GM13976 (cell line): ENCODE measurements around the gene OR52M1.
"Not testable (repeated sequence)": the region's sequence is repeated elsewhere in the genome, so short reads cannot be mapped to it uniquely, and the experiment has no call there.

Experiments
- DNase-seq: peaks from one replicate; pipeline ENCODE4 v3.0.0; 2012; ENCODE audit warnings: low spot score
- in situ Hi-C: fragments of 300-500 bp; cut with MboI; formaldehyde crosslinking; loops from one replicate; pipeline ENCODE4 v1.12.0; 2022; ENCODE audit warnings: low sequenced_read_pairs, mixed read lengths, inconsistent platforms; ENCODE audit not compliant: unreplicated experiment
- TF ChIP-seq, protein P1 (sequence below): IDR thresholded peaks from 2 replicates; pipeline ENCODE4 v1.5.1; 2012; ENCODE audit warnings: borderline replicate concordance, mild to moderate bottlenecking; ENCODE audit not compliant: insufficient read depth; ENCODE audit errors: extremely low read depth, missing control alignments, control extremely low read depth

OR52M1 gene

DNA sequence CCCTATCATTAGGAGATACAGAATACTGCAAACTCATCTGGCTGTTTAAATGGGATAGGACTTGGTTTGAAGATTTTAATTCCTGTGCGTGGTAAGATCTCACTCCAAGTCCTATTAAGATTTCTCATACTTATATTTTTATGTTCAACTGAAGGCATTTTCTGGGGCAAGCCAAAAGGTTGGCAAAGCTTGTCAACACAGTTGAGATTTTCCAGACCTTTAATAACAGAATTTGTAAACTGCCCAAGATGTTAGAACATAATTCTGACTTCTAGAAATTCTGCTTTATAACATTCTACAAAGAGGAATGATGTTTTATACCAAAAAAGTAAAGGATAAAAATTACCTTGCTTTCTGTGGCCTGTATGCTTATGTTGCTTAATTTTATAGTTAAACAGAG is 30.8 kb upstream of the OR52M1 start:
- TF ChIP-seq, protein P1, sequence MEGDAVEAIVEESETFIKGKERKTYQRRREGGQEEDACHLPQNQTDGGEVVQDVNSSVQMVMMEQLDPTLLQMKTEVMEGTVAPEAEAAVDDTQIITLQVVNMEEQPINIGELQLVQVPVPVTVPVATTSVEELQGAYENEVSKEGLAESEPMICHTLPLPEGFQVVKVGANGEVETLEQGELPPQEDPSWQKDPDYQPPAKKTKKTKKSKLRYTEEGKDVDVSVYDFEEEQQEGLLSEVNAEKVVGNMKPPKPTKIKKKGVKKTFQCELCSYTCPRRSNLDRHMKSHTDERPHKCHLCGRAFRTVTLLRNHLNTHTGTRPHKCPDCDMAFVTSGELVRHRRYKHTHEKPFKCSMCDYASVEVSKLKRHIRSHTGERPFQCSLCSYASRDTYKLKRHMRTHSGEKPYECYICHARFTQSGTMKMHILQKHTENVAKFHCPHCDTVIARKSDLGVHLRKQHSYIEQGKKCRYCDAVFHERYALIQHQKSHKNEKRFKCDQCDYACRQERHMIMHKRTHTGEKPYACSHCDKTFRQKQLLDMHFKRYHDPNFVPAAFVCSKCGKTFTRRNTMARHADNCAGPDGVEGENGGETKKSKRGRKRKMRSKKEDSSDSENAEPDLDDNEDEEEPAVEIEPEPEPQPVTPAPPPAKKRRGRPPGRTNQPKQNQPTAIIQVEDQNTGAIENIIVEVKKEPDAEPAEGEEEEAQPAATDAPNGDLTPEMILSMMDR: no peak
- in situ Hi-C loops: no loop called here
- no peak for DNase-seq

GRCh38 chr11:4522339-4522738 is 22.7 kb upstream of the OR52M1 start:
- TF ChIP-seq, protein P1: no peak
- in situ Hi-C loops: no loop called here
- no peak for DNase-seq

GRCh38 chr11:4522752-4523151 is 22.2 kb upstream of the OR52M1 start:
- in situ Hi-C loops: no loop called here

DNA sequence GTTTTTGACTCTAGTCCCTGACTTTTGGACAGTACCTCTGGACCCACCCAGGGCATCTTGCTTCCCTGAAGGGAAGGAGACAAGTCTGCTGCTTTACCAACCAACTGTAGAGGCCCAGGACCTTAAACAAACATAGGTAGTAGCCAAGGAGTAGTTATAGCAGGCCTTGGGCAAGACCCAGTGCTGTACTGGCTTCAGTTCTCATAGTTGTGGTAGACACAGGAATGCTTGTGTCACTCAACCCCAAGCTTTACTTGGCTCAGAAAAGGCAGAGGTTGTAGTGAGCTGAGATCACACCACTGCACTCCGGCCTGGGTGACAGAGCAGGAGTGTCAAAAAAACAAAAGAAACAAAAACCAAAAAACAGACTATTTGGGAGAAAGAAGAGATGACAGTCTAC is 21.3 kb upstream of the OR52M1 start:
- TF ChIP-seq, protein P1: no peak
- DNase-seq: no peak
- in situ Hi-C loops: no loop called here

More at GRCh38 chr11:4522752-4523151, 22.2 kb upstream of the OR52M1 start:
- DNase-seq: no peak
- TF ChIP-seq, protein P1: no peak

GRCh38 chr11:4527926-4528325 is 17.1 kb upstream of the OR52M1 start:
- no peak for DNase-seq
- in situ Hi-C loops: no loop called here
- TF ChIP-seq, protein P1: no peak

DNA sequence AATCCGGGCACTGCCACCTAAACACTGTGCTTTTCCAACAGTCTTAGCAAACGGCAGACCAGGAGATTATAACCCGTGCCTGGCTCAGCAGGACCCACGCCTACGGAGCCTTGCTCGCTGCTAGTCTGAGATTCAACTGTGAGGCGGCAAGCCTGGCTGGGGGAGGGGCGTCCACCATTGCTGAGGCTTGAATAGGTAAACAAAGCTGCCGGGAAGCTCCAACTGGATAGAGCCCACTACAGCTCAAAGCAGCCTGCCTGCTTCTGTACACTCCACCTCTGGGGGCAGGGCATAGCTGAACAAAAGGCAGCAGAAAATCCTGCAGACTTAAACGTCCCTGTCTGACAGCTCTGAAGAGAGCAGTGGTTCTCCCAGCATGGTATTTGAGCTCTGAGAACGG is 13.3 kb upstream of the OR52M1 start:
- in situ Hi-C loops, DNase-seq: not testable (repeated sequence)

DNA sequence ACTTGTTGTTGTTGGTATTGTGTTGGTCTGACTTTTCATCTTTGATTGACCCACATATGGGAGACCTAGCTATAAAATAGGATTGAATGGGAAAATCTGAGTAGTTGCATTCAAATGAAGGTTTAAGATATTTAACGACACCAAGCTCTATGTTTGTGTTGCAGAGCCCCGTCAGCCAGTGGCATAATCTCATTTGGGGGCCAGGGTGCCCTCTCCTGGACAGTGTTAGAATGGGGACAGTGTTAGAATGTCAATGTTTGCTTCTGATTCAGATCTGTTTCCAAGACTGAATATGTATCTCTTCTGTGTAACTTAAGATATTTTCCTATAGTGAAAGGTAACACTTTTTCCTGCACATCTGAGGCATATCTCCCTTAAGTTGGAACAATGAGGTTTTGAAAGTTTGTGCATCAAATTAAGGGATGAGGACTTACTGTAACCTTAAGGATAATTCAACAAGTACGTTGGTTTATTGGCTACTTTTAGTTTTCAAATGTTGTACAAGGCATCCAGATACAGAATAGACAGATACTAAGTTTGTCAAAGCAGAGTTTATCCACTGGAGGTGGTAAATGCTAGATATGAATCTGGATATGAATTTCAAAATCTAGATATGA is 5.3 kb upstream of the OR52M1 start:
- TF ChIP-seq, protein P1: peak; percentile 80
- DNase-seq: peak; percentile 43
- in situ Hi-C loops: loop anchor here (10.0 kb wide), 1 partner anchor 355 kb away; no protein-coding TSS in a partner anchor
